NOMO-1 (cell line): ENCODE data around the gene TUB.

Experiments
- DNase-seq, 2 experiments: peaks; one replicate each; lab custom pipeline; 2025; ENCODE audit not compliant: unreplicated experiment in 2 of 2; lab: John Stamatoyannopoulos, UW

TUB gene

DNA sequence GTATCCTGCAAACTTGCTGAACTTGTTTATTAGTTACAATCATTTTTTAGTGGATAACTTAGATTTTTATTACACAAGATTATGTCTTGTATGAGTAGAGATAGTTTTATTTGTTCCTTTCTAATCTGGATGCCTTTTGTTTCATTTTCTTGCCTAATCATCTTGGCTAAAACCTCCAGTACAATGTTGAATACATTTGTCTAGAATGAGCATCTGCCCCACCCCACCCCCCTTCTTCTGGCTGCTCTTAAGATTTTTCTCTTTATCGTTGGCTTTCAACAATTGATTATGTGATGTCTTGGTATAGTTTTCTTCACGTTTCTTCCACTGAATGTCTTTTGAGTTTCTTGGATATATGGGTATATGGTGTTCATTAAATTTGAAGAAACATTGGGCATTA is 37.3 kb upstream of the TUB start:
- no peak for DNase-seq

DNA sequence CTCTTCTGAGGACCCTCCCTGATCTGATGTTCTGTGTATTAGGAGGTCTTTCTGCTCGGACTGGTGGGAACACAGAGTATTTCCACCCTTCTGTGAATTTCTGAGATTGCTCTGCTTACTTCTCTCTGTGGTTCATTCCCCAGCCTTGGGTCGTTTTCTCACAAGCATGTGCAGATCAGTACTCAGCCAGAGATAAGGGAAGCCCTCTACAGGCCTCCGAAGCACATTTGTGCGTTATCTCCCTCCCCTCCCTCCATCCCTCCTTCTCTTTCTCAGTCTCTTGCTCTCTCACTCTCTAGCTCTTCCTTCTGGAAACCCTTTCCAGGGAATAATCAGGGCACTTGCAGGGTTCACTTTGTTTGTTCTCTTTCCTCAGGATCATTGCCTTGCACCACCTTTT is 35.2 kb upstream of the TUB start:
- DNase-seq = no peak

DNA sequence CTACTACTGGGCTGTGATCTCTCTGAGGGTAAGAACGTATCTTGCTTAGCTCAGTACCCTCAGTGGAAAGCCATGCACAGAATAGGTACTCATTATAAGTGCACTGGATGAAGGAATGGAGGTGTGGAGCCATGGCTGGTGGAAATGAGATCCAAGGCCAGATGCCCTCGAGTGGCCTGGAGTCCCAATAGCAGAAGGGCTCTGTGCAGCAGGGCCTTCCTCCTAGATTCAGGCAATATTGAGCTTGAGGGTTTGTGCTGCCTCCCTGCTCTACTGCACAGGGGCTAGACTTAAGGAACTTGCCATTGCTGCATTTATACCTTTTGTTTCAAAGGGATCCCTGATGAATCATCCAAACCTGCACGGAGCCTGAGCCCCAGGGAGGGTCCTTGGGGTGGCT is 33.6 kb upstream of the TUB start:
- DNase-seq = no peak

DNA sequence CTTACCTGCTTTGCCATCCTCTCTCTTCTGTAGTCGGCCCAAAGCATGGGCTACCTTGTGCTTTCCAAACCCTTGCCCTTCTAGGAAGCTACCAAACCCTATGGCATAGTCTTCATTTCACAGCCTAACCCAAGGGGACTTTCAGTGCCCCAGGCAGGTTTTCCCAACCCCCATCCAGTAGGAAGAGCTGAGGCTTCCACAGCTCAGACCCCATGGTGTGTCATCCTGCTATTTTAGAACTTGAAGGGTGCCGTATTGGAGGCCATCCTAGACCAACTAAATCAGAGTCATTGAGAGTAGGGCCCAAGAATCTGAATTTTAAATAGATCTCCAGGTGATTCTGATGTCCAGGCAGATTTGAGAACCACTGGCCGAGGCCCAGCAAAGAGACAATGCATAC is 31.9 kb upstream of the TUB start:
- DNase-seq = no peak

DNA sequence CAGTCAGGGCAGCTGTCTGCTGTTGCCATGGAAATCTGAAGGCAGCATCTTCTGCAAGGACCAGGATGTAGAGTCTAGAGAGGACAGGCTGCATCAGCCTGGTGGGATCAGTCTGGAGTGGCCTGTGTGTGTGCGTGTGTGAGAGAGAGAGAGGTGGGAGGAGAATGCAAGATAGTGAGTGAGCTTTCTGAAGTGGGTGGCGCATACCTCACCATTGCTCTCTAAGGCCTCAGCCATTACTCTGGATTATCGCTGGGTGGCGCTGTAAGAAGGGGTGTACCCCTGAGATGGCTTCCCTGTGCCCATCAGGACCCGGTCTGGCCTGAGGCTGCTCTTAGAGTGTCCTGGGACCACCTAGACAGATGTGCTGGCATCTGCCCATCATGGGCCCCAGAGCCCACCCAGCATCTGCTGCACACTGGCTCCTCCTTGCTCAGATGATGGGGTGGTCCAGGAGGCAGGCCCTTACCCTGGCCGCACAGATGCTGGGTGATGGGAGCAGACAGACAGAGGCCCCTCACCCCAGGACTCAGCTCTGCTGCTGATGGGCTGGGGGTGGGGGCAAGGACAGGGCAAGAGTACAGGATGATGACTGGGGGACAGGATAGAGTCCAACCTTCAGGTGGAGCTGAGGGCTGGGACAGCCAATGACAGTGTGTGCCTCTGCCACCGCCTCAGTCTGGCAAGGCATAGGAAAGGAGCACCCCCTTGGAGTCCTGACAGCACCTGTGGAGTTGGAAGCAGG is 25.7 kb upstream of the TUB start:
- DNase-seq = no peak

DNA sequence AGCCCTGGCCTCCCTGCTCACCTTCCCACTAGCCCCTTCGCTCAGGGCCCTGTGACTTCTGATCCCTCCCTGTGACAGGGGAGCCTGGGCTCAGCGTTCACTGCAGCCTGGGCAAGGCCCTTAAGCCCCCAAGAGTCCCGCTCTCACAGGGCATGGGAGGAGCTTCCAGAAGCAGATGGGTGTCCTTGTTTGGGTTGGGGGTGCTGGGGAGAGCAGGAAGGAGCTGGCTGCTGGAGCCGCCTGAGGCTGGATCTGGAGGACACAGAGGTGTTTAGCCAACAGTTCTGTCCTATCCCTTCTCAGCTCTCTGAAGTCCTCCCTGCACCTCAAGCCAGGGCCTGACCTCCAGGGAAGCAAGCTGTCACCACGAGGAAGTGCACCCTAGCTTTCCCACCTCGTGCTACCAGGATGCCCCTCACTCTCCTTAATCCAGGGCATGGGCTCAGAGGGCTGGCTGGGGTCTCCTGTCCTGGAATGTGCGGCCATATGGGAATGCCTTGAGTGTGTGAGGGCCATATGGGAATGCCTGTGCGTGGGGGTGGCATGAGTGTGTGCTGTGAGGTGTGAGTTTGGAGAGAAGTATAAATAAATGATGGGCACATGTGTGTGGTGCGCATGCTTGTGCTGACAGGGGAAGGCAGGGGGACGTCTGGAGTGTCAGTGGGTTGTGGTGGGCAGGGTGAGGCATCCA is 25.0 kb upstream of the TUB start:
- DNase-seq = no peak

DNA sequence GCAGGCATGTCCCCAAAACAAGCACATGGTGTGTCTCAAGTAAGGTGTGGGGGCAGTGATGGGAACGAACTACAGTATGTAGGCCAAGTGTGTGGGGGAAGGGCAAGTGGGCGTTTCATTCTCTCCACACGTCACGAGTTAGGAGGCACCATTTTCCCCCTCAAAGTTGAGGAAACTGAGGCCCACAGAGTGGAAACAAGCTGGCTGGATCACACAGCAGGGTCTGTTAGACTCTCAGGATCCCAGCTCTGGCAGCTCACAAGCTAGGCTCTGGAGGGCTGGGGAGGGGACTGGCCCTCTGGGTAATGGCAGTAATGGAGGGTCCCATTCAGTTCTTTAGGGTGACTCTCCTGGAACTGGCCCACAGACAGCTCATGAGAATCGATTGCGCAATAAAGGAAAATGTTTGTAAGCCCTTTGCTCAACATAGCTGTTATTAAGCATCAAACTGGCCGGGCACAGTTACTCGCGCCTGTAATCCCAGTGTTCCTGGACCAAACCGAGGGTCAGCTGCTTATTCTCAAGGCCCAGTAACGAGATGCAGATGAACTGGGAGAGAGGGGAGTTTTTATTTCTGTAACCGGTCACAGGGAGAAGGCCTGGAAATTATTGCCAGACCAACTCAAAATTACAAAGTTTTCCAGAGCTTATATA is 24.1 kb upstream of the TUB start:
- DNase-seq = peak in 1 of 2 experiments; percentile 6

DNA sequence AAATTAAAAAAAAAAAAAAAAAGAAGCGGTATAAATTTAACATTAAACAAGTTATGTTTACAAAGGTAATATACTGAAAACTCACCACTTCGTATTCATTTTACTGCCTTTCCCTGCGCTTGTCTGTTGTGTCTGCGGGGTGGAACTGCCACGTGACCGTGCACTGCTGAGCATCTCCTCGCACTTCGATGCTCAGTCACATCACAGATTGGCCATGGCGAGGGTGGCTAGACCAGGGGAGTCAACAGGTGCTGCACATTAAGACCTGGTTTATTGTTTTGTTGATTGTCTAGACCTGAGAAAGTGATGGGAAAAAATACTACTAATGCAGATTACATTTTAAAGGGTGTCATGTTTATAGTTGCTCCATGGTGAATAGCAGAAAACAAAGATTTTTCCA is 22.8 kb upstream of the TUB start:
- no peak for DNase-seq

DNA sequence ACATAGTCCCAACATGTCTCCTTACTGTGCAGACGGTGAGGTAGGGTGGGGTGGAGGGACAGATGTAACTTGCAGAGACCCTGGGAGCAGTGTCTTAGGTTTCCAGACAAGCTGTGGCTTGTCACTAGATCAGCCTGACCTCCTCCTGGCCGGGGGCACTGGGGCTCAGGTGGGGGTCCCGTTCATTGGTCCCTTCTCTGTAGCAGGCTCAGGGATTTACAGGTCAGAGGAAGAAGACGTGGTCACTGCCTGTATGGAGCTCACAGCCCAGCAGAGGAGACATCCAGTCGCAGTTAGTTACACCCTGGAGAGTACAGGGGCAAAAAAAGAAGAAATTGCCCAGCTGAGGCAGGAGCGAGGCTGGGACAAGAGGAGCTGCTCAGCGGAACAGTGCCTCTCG is 22.0 kb upstream of the TUB start:
- DNase-seq = no peak

DNA sequence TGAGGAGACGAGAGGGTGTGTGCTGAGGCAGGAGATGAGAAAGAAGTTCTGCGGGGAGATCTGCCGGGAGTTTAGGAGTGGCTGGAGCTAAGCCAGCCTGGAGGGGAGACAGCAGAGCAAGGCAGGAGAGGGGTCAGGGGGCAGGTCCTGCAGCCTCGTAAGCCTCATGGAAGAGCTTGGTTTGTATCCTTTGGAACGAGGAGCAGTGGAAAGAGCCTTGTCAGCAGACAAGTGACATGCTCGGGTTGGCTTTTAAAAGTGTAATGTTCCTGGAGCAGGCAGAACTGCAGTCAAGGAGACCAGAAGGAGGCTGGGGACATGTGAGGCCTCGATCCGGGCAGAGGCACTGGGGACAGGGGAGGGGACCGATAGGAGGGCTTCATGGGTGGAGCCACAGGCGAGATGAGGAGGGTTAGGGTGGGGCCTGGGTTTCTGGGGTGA is 21.4 kb upstream of the TUB start:
- no peak for DNase-seq

DNA sequence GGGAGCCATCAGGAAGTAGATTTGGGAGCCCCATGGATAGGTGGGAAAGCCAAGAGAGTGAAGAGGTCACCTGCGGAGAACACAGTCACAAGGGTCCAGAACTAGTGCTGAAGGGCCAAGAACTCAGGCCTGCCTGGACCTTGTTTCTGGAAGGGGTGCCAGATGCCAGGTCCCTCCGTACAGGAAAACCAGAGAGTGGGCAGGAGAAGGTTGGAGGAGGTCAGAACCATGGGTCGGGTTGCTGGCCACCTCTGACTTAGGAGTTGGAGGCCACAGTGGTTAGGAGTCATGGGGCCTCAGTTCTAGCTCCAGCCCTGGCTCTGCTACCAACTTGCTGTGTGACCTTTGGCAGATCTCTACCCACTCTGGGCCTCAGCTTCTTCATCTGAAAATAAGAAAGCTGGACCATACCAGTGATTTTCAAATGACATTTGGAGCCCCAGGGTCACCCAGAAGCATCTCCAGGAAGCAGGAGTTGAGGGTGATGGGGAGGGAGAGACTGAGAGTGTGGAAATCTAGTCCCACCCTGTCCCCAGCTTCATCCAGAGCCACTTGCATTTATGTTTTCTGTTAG is 20.8 kb upstream of the TUB start:
- no peak for DNase-seq

DNA sequence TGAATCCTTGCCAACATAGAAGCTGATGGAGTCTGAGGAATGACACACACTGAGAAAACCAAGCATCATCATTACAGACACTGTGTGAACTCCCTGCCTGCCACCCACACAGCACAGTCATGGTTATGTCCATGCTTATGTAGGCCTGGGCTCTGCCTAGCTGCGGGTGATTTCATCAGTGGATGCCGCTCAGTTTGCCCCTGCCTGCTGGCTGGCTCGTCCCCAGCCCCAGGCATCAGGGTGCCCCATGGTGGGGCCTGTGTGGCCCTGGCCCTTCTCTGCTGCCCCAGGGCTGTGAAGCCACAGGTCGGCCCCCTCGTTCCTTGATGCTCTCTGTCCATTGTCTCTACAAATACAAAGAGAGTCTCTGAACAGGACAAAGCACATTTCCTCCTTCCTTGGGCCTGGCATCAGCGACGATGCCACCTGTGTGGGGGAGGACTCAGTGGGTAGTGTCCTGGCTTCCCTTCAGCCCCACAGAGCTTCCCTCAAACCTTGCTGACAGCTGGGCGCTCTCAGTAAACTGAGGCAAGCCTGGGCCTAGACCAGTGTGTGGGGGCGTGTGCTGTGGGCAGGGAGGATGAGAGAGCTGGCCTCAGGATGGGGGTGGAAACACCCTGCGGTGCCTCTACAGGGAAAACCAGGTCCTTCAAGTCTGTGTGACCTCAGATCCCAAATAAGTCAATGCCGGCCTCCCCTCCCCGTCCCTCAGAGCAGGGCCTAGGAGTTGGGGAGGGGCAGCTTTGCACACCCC is 20.0 kb upstream of the TUB start:
- DNase-seq = no peak

DNA sequence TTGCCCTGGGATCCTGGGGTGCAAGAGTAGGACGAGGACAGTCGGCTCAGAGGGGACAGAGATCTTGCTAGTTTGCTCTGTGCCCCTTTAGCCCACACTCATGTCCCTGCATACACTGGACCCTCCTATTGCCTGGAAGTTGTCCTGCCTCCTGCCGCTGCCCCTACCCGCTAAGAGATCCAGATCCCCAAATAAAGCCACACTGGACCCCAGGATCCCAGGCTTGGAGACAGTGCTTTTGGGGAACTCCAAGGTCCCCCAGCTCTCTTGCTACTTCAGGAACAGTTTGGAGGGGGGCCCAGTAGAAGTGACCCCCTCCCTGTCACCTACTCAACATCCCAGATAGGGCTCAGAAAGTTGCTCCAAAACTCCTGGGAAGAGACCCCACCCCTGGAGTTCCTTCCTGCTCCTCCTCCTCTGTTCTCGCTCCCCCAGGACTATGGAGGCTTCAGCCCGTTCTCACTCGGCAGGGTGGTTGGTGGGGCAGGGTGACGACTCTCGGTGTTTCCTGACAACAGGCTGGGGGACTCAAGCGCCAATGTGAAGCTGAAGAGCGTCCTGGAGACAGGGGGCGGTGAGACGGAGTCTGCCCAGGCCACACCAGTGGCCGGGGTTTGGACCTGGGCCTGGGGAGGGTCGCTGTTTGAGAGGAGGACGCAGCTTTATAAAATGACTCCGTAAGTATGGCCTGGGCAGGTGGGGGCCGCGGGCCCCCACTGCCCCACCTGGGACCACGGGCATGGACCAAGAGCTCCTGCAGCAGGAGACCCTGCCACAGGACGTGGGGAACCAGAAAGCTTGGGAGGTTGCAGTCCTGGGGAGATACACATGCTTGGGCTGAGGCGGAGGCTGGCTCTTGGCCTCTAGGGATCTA is 19.2 kb upstream of the TUB start:
- no peak for DNase-seq

DNA sequence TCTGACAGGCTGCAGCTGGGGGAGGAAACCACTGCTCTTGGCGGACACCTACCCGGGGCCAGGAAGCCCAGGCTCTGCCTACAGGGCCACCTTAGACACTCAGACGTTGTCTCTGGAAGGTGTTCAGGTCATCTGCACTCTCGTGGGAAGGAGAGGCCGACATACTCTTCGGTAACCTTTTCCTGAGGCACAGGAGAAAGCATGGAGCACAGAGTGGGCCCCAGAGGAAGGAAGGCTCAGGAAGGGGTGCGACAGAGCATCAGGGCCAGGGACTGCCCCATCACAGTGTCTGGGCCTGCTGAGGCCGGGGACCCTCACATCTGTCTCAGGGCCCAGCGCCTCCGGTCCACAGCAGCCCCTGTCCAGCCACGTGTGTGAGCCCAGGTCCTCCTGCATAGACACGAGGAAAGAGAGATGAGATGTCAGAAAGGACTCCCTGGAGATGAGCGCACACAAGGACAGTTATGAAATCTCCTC is 18.2 kb upstream of the TUB start:
- no peak for DNase-seq

DNA sequence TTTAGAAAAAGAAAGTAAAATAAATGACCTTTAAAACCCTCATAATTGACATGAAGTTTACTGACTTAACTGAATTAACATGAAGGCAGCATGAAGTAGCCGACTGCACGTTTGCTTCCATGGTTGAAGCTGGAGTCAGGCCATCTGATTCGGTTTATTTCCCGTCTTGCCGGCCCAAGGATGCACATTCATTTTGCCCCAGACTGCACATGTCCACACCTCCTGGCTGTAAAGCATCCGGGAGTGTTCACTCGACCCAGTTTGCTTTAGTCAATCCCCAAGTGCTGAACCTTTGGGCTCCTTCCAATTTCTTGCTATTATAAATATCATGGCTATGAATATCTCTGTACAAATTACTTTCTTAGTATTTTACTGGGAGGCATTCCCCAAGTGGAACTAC is 17.7 kb upstream of the TUB start:
- DNase-seq = no peak

DNA sequence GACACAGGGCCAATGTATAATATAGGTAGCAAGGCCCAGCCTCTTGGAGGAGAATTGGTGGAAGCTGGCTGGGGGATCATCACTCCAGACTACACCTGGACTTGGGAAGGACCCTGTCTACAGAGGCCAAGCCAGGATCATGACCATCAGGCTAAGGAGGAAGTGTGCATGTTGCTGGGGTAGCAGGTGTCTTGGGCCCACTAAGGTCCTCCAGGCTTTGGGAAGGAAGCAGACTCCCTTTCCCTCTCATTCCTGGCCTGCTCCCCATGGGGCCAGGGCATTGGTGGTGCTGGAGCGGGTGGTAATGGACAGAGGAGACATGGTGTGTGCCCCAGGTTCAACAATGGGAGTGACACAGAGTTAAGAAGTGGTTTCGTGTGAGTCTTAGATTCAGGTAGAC is 16.0 kb upstream of the TUB start:
- DNase-seq = no peak

DNA sequence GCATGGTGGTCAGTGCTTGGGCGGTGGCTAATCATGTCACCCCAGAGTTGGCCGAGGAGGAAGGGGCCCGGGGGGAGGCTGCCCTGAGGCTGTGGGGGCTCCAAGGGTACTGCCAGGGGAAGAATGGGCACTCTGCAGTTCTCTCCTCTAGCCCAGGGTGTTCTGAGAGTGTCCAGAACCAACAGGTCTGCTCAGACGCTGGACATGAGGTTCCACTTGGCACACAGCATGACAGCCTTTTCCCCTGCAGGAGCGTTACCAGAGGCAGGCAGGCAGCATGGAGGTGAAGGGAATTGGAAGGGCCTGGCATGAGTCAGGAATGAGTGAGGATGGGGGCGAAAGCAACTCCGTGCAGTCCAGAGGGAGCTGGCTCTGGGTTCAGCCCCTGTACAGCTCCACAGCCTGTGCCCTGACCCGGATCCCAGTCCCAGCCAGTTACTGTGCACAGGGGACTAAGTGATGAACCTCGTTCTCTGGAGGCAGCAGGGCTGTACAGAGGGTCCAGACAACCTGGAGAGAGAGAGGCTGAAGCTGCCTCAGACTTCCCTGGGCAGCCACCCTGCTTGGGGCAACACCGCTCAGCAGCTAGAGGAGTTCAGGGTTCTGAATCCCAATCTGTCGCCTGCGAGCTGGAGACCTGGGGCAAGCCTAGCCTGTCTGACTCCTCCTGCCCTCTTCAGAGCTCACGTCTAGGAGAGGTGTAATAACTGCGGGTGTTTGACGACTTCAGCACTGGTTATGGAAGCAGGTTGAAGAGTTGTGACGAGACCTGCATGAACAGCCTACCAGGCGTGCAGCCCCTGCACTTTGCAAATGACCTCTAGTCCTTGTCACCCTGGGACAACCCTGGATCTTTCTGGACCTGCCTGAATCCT is 14.7 kb upstream of the TUB start:
- DNase-seq = no peak

DNA sequence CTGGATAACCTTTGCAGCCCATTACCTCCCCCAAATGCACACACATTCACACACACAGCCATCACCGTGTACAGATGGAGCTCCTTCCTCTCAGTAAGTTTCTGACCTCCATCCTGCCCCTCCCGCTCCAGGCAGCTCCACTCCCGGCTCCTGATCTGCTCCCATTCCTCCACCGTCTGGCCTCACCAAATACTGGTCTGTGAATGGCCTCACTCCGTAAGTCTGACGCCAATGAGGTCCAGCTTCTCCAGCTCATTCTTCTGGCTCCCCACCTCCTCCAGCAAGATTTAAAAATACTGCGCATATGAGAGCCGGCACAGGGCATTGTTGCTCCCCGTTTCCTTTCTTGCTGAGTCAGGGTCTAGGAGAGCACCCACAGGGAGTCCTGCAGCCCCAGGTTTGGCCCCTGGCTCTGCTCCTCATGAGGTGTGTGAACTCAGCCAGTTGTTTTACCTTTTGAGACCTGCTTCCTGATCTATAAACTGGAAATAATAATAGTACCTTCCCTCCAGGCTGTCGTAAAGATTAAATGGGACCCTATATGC is 14.0 kb upstream of the TUB start:
- no peak for DNase-seq

DNA sequence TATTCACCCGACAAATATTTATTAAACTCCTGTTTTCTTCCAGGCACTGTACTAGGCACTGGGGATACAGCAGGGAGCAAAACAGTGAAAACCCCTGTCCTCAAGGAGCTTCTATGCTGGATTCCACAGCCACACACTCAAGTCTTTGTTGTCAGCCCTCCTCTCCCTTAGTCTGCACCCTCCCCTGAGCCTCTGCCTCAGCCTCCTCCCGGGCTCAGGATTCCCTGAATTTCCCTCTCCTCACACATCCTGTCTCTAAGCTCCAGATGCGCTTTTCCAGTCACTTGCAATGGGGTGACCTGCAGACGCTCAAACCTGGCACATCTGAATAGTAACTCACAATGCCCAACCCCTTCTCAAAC is 13.5 kb upstream of the TUB start:
- no peak for DNase-seq
